Mesothelial cell of epicardium (in vitro differentiated cells): ENCODE results near the gene PTH2. TPM values are rescaled to one million over a fixed set of nuclear protein-coding genes. Genes with fewer than 3 reads are reported as not detected.

ENCODE experiments used
- DNase-seq, 2 experiments: peaks; one replicate each; pipeline ENCODE4 v3.0.0; 2021; ENCODE audit warnings: low spot score in 2 of 2; ENCODE audit not compliant: unreplicated experiment in 2 of 2
- H3K27ac Mint-ChIP-seq: 2 replicates; pipeline ENCODE4 v1.8.0; 2021; ENCODE audit warnings: mixed read lengths
- H3K27me3 Mint-ChIP-seq: 2 replicates; pipeline ENCODE4 v1.8.0; 2021; ENCODE audit warnings: low read depth, mixed read lengths
- H3K36me3 Mint-ChIP-seq: 2 replicates; pipeline ENCODE4 v1.8.0; 2021; ENCODE audit warnings: mixed read lengths
- H3K4me1 Mint-ChIP-seq: 2 replicates; pipeline ENCODE4 v1.8.0; 2021; ENCODE audit warnings: mixed read lengths
- H3K4me3 Mint-ChIP-seq: 2 replicates; pipeline ENCODE4 v1.8.0; 2021; ENCODE audit warnings: mild to moderate bottlenecking, moderate library complexity, mixed read lengths
- H3K9me3 Mint-ChIP-seq: 2 replicates; pipeline ENCODE4 v1.8.0; 2021; ENCODE audit warnings: mixed read lengths
- CTCF ChIP-seq: fragments of 200-600 bp; sonication (generic); IDR thresholded peaks from one replicate; pipeline ENCODE4 v1.5.0; 2021; ENCODE audit warnings: antibody characterized with exemption; ENCODE audit not compliant: unreplicated experiment
- total RNA-seq: library from RNA; stranded (reverse); gene quantifications from 3 replicates; pipeline ENCODE4 v1.2.1, GENCODE V29; 2021

PTH2 gene
- total RNA-seq, 1 donor from 2014 or later: not detected

GRCh38 chr19:49459388-49459787 is 36.1 kb upstream of the PTH2 start:
- DNase-seq: no peak
- no peaks in the 10 kb centered on the region for H3K9me3 Mint-ChIP-seq
- H3K36me3 Mint-ChIP-seq: peaks cover 4% of the 10 kb centered on the region
- H3K27ac Mint-ChIP-seq: no peak overlapping the region
- no peaks in the 10 kb centered on the region for H3K4me1 Mint-ChIP-seq
- no peak overlapping the region for H3K4me3 Mint-ChIP-seq
- H3K27me3 Mint-ChIP-seq: no peaks in the 10 kb centered on the region
- TF ChIP-seq CTCF: no peak

- peaks cover 3% of the 10 kb centered on the region for H3K4me1 Mint-ChIP-seq
- no peaks in the 10 kb centered on the region for H3K27me3 Mint-ChIP-seq
- no peak for DNase-seq
- H3K36me3 Mint-ChIP-seq: peaks cover 4% of the 10 kb centered on the region
- H3K9me3 Mint-ChIP-seq: no peaks in the 10 kb centered on the region
- no peak overlapping the region for H3K27ac Mint-ChIP-seq
- no peak overlapping the region for H3K4me3 Mint-ChIP-seq
- no peak for TF ChIP-seq CTCF
Observed at GRCh38 chr19:49458567-49458903, 35.3 kb upstream of the PTH2 start.

- no peak for TF ChIP-seq CTCF
- no peaks in the 10 kb centered on the region for H3K9me3 Mint-ChIP-seq
- peaks cover 2% of the 10 kb centered on the region for H3K36me3 Mint-ChIP-seq
- peaks cover 9% of the 10 kb centered on the region for H3K4me1 Mint-ChIP-seq
- no peaks in the 10 kb centered on the region for H3K27me3 Mint-ChIP-seq
- no peak for DNase-seq
- H3K4me3 Mint-ChIP-seq: no peak overlapping the region
- H3K27ac Mint-ChIP-seq: no peak overlapping the region
Observed at GRCh38 chr19:49456326-49456725, 33.1 kb upstream of the PTH2 start.

GRCh38 chr19:49455773-49456172 is 32.5 kb upstream of the PTH2 start:
- H3K27me3 Mint-ChIP-seq: no peaks in the 10 kb centered on the region
- no peak overlapping the region for H3K27ac Mint-ChIP-seq
- H3K9me3 Mint-ChIP-seq: no peaks in the 10 kb centered on the region
- peaks cover 2% of the 10 kb centered on the region for H3K36me3 Mint-ChIP-seq
- H3K4me1 Mint-ChIP-seq: peaks cover 12% of the 10 kb centered on the region
- no peak for DNase-seq
- peak overlapping the region; percentile 10 for H3K4me3 Mint-ChIP-seq
- no peak for TF ChIP-seq CTCF

GRCh38 chr19:49453757-49454240 is 30.6 kb upstream of the PTH2 start:
- Mint-ChIP-seq H3K27ac (peak overlapping the region; percentile 100), H3K4me1 (peaks cover 18% of the 10 kb centered on the region)
- DNase-seq: no peak

More at GRCh38 chr19:49453757-49454240, 30.6 kb upstream of the PTH2 start:
- Mint-ChIP-seq H3K4me3 (peak overlapping the region; percentile 85), H3K27me3 (no peaks in the 10 kb centered on the region), H3K9me3 (no peaks in the 10 kb centered on the region), H3K36me3 (peaks cover 8% of the 10 kb centered on the region)
- TF ChIP-seq CTCF: no peak
